ENCODE results near the gene SCO1. TPM values are rescaled to one million over a fixed set of nuclear protein-coding genes. Genes with fewer than 3 reads are reported as not detected.

The SCO1 gene
- total RNA-seq, 1 experiment from 2014 or later: 60.3 TPM

- Histone ChIP-seq H3K79me1 (ENCODE audit: insufficient read depth, low read depth, low read length, poor library complexity, severe bottlenecking) (no peaks in the 10 kb centered on the region), H3K14ac (ENCODE audit: insufficient read depth, low read length) (no peak overlapping the region), H3T11ph (ENCODE audit: low read length) (no peak overlapping the region), H2BK15ac (ENCODE audit: low read depth, low read length) (no peak overlapping the region), H3K79me2 (ENCODE audit: insufficient read depth, low read length) (no peaks in the 10 kb centered on the region), H3K18ac (ENCODE audit: insufficient read length, low read depth, low read length) (no peak overlapping the region), H3K56ac (ENCODE audit: insufficient read length, low read depth, low read length) (no peak overlapping the region), H2AFZ (ENCODE audit: low read length) (no peak overlapping the region), H3K23ac (ENCODE audit: insufficient read length, low read depth, low read length) (no peak overlapping the region), H2BK20ac (ENCODE audit: low read depth, low read length, poor library complexity, severe bottlenecking) (no peak overlapping the region), H3K9ac (ENCODE audit: extremely low read depth, insufficient read length, low read length) (no peak overlapping the region), H3K4me1 (ENCODE audit: insufficient read depth, low read length) (no peaks in the 10 kb centered on the region), H4K5ac (ENCODE audit: insufficient read length, low read depth, low read length) (no peak overlapping the region), H2BK120ac (ENCODE audit: low read depth, low read length, poor library complexity, severe bottlenecking) (no peak overlapping the region), H4K8ac (replicated peaks; ENCODE audit: insufficient read length, low read depth, low read length) (no peak overlapping the region), H4K91ac (ENCODE audit: insufficient read length, low read depth, low read length) (no peak overlapping the region), H3K9me3 (ENCODE audit: control insufficient read depth, low read depth, low read length) (no peaks in the 10 kb centered on the region), H3K23me2 (ENCODE audit: insufficient read length, low read depth, low read length, poor library complexity, severe bottlenecking) (no peaks in the 10 kb centered on the region), H2BK12ac (ENCODE audit: insufficient read length, low read depth, low read length) (no peak overlapping the region), H3K4ac (ENCODE audit: low read depth, low read length) (no peak overlapping the region), H3K4me2 (ENCODE audit: insufficient read depth, insufficient read length, low read length) (no peak overlapping the region), H2BK5ac (ENCODE audit: insufficient read length, low read length) (no peak overlapping the region), H4K20me1 (ENCODE audit: control insufficient read depth, insufficient read depth, insufficient read length) (no peaks in the 10 kb centered on the region), H2AK5ac (ENCODE audit: insufficient read length, low read length) (no peak overlapping the region), H3K27me3 (ENCODE audit: insufficient read depth, low read length) (no peaks in the 10 kb centered on the region), H3K27ac (ENCODE audit: insufficient read length, low read depth, low read length) (no peak overlapping the region)
- Mint-ChIP-seq H3K27me3 (ENCODE audit: low read depth) (peaks cover 1% of the 10 kb centered on the region; the same call in 1 of the 2 replicates), H3K9me3 (no peaks in the 10 kb centered on the region; a peak in 1 of 5 replicates), H3K36me3 (ENCODE audit: insufficient read depth in 1 of 3, low read depth in 3 of 3) (peaks cover 5 to 13% (median 12%) of the 10 kb centered on the region in 3 experiments; a peak in 6 of 7 replicates), H3K27ac (no peak overlapping the region), H3K4me1 (no peaks in the 10 kb centered on the region), H3K4me3 (no peak overlapping the region)
- WGBS (ENCODE audit: extremely low coverage, insufficient read length, low lambda C conversion rate): no CpG with 5 or more reads among the region's 13 CpGs
- peak; percentile 76 for DNase-seq
- peak; percentile 85 for TF ChIP-seq CTCF (conservative IDR thresholded peaks at IDR 0.05)
Measured at GRCh38 chr17:10628756-10629155, 68.6 kb downstream of the SCO1 start.
